GM18858 (cell line): ENCODE measurements around the gene FAM135A.
"Not testable (repeated sequence)": the region's sequence is repeated elsewhere in the genome, so short reads cannot be mapped to it uniquely, and the experiment has no call there.

Experiments
- ATAC-seq: cut with Tn5 transposase; IDR thresholded peaks from one replicate; pipeline ENCODE4 v1.9.1; 2021; ENCODE audit not compliant: unreplicated experiment

Gene FAM135A

GRCh38 chr6:70609181-70609580, 195.9 kb downstream of the FAM135A start:
- not testable (repeated sequence) for ATAC-seq
